HT1080 (cell line): ENCODE data around the gene SEPSECS. TPM values are rescaled to one million over a fixed set of nuclear protein-coding genes. Genes with fewer than 3 reads are reported as not detected.
A peak's percentile ranks its signal among the peaks of the same experiment; 100 is the strongest.

Source experiments
- DNase-seq: peaks from one replicate; pipeline ENCODE4 v3.0.0-alpha.2; 2015; ENCODE audit warnings: low read depth
- total RNA-seq: library from RNA; depleted of rRNA; stranded (reverse); fragments of >200 nt; shearing (Covaris generic); gene quantifications from 2 replicates; pipeline ENCODE4 v1.2.3, GENCODE V29; 2014

SEPSECS gene
- total RNA-seq, 1 experiment from 2014 or later, result 3.0 TPM

- DNase-seq, result no peak
These were observed 49.5 kb downstream of the SEPSECS start for GRCh38 chr4:25110527-25111329.

DNA sequence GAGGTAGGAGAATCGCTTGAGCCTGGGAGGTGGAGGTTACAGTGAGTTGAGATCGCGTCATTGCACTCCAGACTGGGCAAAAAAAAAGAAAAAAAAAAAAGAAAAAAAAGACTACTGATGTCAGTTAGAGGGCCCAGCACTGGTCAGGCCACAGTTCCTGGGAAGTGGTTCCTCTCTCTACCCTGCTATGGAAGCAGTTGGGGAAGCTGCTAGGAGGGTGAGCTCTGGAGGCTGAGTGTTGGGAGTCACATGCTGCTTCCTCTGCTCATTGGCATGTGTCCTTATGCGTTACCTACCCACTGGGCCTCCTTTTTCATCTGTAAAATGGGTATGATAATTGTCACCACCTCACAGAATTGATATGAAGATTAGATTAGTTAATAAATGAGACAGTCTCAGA is 50.7 kb downstream of the SEPSECS start:
- no peak for DNase-seq

DNA sequence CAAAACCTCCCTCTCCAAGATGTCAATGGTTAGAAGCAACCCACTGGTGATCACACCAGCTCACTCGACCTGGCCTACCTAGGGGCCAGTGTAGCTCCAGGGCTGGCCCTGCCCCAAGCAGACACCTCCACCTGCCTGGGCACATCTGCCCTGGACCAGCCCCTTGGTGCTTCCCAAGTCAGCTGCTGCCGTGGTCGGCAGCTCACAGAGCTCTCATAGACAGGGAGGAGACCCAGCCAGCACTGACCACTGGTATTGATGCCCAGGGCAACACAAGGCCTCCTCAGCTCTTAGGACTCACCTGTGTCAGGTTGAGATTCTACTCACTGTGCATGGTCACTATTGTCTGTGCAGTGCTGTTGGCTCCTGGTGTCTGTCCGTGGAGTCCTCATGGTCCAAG is 51.7 kb downstream of the SEPSECS start:
- no peak for DNase-seq

DNA sequence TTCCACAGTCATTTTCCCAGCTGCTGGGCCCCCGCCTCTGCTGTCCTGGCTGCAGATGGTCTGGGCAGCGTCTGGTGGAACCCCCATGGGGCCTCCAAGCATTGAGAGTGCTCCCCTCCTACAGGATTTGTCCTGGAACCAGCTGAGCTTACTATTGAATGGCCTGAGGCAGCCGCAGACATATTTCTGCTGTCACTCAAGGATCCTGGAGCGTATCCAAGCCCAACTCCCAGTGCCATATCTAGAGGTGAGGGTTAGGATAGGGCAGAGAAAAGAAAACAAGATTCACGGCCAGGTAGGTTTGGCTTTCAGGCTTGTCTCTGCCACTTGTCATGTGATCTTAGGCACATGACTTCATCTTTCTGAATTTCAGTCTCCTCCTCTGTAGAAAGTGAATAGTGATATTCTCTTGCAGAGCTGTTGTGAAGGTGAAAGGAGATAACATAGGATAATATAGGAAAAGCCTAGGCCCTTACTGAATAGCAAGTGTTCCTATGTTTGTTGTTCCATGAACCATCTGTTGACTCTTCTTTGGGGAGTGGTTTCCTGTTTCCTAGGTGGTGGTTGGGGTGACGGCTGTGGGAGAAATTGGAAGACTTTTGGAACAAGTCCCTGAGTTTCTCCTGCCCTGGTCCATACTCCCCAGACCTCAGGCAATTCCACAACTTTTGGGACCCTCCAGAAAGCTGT is 52.3 kb downstream of the SEPSECS start:
- DNase-seq, result no peak

GRCh38 chr4:25106363-25107151 is 53.7 kb downstream of the SEPSECS start:
- DNase-seq, result no peak

DNA sequence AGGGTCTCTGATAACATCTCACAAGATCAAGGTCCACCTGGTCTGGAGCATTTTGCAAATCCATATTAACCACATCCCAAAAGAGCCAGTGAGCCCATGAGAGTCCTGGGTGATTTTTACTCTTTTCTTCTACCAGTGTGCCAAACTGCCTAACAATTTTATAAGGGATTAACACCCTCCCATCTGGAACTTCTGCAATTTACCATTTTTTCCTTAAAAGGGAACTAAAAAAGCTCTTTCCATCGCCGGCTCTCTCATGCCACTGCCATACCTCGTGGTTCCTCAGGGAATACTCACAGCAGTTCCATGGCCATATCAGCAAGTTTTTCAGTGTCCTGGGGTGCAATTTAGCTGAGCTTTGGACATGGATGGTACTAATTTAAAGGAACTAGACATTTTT is 55.7 kb downstream of the SEPSECS start:
- no peak for DNase-seq

- DNase-seq, result no peak
These were observed 56.8 kb downstream of the SEPSECS start for GRCh38 chr4:25103418-25103817.

DNA sequence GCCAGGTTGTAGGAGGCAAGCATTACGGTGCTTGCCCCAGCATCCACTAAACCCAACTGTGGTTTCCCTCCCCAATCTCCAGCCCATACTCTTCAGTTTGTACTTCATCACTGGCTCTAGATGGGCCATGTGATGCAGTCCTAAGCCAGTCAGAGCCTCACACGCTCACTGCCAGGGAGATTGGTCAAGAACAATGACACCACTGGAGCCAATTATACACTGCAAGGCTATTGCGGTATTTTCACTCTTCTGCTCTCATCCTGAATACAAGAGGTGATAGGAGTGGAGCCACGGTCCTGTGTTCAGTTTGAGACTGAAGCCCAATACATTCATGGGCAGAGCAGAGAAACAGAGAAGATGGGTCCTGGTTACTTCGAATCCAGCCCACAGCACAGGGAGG is 58.4 kb downstream of the SEPSECS start:
- no peak for DNase-seq

DNA sequence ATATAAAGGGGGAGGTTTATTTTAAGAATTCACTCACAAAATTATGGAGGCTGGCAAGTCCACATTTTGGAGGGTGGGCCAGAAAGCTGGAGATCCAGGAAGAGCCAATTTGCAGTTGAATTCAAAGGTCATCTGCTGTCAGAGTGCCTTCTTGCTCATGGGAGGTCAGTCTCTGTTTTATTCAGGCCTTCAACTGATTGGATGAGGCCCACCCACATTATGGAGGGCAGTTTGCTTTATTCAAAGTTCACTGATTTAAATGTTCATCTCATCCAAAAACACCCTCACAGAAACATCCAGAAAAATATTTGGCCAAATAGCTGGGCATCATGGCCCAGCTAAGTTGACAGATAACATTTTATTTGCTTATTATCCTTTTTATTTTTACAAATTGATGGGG is 59.5 kb downstream of the SEPSECS start:
- DNase-seq, result no peak

DNA sequence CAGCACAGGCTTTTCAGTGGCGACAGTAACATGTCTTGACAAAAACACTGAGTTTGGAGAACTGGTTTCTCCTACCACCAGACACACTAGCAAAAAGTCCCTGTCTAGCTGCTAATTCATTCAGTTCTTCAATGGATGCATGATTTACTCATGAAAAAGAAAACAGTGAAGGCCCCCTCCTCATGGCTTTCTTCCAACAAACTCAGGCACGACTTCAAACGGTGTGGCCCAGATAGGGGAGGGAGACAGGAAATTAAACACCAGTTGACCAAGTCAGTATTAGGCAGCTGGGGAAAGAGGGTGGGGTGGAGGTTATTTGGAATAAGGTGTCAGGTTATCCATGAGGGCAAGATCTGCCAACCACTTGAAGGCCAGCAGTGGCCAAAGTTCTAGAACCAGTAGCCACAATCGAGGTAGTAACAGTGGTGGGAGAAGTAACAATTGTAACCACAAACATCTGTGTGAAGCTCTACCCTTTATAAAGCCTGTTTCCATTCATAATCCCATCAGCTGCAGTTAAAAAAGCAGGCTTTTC is 60.2 kb downstream of the SEPSECS start:
- DNase-seq, result no peak

DNA sequence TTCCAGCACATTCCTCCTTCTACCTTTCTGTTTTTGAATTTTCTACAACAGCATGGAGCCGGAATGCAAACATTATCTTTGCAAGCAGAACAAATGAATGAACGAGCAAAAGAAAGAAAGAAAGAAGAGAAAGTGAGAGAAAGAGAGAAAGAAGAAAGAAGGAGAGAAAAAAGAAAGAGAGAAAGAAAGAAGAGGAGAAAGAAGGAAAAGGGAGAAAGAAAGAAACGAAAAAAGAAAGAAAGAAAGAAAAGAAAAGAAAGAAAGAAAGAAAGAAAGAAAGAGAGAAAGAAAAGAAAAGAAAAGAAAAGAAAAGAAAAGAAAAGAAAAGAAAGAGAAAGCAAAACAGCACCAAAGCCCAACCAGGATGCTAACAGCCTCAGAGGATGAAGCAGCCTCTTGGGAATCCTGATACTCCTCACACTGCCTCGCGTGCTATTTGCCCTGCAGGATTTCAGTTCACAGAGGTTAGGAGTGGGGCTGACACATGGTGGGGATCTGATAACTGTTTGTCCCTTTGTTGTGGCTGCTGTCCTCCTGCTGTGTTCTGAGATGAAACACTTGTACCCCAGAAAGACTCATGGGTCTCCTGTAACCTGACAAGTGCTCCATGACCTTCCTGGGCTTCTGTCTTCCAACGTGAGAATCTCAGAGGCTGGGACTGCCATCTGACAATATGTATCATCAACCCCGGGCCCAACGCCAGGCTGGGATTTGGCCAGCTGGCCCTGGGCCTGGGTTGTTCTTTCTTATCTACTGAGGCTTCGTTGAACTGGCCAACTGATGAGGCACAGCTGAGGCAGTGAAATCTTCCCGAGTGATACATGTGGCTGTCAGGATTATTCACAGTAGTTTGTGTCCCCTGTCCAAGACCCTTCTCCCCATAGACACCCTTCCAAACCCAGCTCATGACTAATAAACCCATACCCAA is 61.0 kb downstream of the SEPSECS start:
- DNase-seq, result peak; percentile 74

DNA sequence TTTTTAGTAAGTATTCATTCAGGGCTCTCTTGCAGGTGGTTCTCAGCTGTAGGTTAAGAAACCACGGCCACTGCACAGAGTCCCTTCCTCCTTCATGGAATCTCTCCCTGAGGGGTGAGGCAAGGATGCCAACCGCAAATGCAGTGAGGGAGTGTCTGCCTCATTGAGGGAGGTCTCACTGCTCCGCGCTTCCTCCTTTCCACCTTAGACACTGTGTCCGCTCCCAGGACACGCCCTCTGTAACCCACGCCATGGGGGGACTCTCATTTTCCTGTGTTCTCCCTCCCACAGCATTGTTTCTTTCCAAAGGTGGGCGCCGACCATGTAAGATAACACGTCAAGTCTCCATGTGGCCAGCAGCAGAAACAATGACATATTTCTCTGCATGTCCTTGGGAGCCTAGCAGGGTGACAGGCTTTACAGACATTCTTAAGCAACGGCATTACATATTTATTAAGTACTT is 63.2 kb downstream of the SEPSECS start:
- DNase-seq, result no peak

GRCh38 chr4:25096251-25096980 is 63.8 kb downstream of the SEPSECS start:
- DNase-seq, result no peak

DNA sequence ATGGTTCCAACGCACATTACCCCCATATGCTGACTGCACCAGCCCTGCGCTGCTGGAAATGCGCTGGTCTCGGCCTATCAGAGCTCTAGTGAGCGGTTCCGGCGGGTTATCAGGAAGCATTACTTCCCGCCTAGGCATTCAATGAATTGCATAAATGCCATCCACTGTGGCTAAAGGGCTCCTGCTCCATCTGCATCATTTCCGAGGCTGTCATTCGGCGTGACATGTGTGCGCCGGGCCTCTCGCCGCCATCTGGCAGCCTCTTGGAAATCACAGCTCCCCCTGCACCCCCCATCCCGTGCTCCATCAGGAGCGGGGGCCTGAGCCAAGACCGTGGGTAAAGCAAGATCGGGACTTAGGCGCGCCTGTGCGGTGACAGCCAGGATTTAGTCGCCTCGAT is 64.4 kb downstream of the SEPSECS start:
- DNase-seq, result no peak

DNA sequence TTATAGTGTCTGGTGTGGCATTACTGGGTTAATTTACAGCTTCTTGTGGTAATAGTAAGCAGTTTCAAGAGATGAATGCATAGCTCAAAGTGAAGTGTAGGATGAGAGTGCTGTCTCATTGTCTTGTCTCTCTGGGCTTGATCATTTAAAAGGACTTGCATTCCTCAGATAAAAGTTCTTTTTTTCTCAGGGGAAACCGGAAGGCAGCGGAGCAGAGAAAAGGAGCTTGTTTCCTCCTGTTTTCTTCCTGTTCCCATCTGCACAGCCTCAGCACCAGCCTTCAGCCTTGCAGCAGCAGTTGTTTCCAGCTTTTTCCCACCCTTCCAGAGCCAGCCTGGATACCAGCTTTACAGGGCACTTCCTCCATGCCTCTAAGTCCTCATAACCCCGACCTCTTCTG is 68.1 kb downstream of the SEPSECS start:
- DNase-seq, result no peak

GRCh38 chr4:25090516-25090915 is 69.7 kb downstream of the SEPSECS start:
- DNase-seq, result peak; percentile 72

DNA sequence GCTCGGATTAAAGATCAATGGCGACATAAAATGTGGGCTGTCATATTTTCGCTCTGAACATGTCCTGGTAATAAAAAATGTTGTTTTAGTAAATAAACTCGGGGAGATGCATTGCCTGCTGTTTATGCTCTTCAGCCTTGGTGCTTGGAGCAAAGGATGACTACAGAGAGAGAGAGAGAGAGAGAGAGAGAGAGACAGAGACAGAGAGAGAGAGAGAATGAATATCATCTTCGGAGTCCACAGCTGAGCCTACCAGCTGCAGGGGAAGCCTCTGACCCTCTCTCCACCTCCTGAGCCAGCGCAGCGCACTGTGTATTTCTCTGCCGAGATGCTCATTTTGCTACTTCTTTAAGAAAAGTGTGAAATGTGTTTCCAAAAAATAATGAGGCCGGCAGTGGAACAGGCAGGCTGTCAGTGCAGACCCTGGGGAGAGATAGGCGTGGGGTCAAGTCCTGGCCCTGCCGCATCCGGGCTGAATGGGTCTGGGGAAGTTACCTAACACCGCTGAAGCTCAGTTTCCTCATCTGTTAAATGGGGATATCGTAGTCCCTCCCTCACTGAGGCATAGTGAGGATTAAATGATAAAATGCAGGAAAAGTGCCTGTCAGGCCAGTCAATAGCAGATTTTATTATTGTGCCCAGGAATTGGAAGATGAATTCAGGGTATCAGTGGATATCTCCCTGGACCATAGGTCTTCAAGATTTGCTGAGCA is 71.0 kb downstream of the SEPSECS start:
- no peak for DNase-seq

GRCh38 chr4:25088093-25088952 is 71.9 kb downstream of the SEPSECS start:
- no peak for DNase-seq
